DLD1 (cell line): ENCODE results near the gene HTR3B.
"Not testable (repeated sequence)": the region's sequence is repeated elsewhere in the genome, so short reads cannot be mapped to it uniquely, and the experiment has no call there.

Source experiments
- in situ Hi-C: cut with HindIII; loops from 2 replicates; pipeline ENCODE4 v1.10.0; 2017; ENCODE audit warnings: low sequenced_read_pairs

HTR3B gene, protein sequence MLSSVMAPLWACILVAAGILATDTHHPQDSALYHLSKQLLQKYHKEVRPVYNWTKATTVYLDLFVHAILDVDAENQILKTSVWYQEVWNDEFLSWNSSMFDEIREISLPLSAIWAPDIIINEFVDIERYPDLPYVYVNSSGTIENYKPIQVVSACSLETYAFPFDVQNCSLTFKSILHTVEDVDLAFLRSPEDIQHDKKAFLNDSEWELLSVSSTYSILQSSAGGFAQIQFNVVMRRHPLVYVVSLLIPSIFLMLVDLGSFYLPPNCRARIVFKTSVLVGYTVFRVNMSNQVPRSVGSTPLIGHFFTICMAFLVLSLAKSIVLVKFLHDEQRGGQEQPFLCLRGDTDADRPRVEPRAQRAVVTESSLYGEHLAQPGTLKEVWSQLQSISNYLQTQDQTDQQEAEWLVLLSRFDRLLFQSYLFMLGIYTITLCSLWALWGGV

DNA sequence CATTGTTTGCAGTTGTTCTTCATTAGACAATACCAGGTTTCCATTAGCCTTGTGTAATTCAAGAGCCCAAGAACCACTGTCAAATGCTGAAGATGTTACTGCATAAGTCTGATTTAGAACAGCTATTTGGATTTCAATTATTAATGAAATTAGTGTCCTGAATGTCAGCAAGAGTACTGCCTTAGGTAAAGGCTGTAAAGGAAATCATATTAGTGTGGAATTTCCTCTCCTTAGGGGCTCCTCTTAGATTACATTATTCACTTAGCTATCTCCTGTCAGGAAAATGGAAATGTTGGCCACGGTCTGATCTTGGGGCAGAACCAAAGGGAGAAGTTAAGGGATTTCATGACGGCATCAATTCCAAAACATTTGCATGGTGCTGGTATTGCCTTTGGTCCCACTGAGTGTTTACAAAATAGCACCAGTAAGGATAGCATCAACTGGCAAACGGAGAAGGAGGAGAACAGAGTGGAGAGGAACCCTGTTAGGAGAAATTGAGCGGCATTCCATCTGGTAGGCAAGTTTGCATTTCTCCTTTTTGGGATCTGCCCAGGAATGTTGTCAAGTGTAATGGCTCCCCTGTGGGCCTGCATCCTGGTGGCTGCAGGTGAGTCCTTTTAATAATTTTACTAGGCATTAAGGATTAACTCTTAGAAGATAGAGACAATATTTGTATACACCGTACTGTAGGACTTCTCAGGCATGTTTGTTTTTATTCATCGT, at the start of gene HTR3B:
Gene HTR3B, plus strand, starts transcription at position 418 of the 723 bp plus-strand sequence. Its CDS starts 138 bp downstream, at position 556.
- in situ Hi-C loops, result loop anchor here (5.0 kb wide), 1 partner anchor 53 kb away; no protein-coding TSS in a partner anchor

DNA sequence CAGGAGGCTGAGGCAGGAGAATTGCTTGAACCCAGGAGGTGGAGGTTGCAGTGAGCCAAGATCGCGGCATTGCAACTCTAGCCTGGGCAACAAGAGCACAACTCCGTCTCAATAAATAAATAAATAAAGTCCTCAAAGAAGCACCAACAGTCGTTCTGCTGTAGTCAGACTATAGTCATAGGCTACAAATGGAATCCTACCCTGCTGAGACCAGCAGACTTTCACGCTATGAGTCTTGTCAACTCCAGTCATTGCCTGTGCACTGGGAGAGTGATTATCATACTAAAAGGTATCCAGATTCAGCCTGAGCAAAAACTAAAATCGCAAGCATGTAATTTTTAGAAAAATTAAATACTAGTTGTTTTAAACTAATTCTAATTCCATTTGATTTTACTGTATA, 48.8 kb upstream of the HTR3B start:
- in situ Hi-C loops, result no loop called here

DNA sequence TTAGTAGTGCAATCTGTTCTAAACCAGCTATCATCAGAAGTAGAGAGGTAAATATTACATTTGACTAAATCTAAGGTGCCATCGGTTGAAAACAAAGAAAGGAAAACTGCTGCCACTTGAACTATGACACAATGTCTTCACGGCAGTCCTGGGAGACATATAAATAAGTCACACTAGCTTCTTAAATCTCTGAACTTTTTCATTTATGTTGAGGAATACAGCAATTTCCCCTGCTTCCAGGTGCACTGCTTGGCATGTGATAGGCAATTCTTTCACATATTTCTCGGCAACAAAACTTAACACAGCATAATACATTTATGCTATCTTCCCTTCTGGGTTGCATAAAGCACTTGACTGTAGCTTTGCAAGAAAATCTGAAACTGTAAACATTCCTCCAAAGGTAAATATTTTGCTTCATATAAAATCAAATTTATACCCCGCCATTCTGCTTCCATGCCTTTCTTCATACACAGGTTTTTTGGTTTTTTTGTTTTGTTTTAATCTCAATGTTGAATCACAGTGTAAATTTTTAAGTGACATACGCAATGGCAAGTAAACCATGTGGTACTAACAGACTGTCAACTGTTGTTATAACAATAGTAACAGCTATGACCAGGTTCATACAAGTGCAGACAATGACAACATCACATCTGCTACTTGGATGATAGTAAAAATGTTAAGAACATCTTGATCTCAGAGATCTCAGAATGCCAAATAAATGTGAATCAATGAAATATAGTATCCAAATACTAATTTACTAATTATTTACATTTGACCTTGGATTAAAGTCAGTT, 47.4 kb upstream of the HTR3B start:
- in situ Hi-C loops, result no loop called here

DNA sequence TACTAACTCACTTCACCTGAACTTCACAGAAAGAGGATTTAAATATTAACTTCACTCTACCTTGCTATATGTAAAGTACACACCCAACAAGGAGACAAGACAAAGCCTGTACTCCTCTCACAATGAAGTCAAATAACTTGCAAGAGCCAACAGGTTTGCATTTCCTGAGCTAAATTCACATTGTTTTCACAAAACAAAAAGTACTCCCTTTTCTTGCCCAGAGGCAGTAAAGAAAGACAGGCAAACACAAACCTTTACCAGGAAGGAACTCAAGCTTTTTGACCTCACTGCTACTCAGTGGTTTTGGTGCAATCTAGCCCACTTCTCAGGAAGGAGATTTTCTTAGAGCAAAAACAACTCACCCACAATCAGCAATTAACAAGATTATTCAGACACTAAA, 44.9 kb upstream of the HTR3B start:
- in situ Hi-C loops, result no loop called here

DNA sequence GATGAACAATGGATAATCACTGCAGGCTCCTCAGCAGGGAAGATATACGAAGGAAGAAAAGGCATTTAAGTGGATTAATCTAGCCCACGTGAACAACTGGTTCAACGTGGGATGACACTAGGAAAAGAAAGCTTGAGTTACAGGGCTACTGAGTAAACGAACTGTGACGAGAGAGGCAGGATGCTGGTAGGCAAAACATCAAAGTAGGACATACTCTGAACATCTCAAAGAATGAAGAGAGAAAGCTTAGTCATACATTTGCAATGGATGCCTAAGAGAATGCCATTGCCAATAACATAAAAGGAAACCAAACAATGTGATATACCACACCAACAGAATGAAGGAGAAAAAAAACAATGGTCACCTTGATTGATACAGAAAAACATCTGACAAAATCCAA, 42.2 kb upstream of the HTR3B start:
- in situ Hi-C loops, result no loop called here

DNA sequence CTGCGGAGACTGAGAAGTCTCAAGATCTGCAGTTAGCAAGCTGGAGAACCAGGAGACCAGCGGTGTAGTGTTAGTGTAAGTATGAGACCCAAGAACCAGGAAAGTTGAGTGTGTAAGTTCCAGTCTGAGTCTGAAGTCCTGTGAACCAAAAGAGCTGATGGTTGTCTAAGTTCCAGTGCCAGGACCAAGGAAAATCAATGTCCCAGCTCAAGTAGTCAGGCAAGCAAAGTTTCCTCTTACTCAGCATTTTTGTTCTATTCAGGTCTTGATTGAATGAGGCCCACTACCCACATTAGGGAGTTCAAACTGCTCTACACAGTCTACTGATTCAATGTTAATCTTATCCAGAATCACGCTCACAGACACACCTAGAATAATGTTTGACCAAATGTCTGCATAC, 40.2 kb upstream of the HTR3B start:
- in situ Hi-C loops, result no loop called here

DNA sequence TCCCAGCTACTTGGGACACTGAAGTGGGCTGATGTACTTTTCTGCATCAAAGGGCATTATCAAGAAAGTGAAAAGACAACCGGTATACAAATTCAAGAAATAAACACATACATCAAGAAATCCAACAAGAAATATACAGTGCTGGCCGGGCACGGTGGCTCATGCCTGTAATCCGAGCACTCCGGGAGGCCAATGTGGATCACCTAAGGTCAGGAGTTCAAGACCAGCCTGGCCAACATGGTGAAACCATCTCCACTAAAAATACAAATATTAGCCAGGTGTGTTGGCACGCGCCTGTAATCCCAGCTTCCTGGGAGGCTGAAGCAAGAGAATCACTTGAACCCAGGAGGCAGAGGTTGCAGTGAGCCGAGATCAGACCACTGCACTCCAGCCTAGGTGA, 38.7 kb upstream of the HTR3B start:
- in situ Hi-C loops, result no loop called here

DNA sequence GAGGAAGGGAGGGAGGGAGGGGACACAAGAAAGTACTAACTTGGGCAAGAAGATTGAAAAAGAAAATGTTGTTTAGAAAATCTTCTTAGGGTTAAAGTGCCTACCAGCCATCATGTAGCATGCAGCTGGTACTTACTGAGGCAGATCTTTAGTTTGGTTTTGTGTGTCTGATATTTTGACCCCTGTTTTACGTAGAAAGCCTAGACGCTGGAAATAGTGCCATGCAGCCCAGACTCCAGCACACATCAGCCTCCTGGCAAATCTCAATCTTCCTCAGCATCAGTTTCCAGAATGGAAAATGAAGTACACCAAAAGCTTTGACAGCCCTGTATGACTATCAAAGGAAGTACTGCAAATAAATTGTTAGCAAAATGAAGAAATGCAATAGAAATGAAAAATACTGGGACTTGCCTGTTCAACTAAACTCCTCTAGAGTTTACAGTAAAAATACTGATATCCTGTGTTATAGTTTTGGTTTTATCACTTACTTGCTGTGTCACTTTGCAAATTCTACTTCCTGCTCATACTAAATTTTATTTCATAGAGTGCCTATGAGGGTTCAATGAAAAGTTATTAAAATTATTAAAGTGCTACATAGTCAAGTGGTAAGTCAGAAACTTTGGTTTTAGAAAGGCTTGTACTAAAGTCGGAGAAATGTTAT, 36.6 kb upstream of the HTR3B start:
- in situ Hi-C loops, result no loop called here

DNA sequence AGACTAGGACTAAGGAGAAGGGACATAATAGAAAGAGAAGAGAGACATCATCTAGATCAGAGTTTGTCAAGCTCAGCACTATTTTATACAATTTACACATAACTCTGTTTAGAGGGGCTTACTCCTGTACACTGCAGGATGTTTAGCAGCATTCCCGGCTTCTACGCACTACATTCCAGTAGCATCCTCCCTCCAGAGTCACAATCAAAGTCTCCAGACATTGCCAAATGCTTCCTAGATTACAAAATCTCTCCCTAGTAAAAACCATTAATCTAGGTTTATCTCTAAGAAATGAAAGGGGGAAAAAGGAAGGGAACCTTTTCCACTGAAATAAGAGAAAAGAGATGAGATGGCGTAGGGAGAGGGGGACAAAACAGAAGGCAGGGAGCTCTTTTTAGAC, 33.3 kb upstream of the HTR3B start:
- in situ Hi-C loops, result no loop called here

DNA sequence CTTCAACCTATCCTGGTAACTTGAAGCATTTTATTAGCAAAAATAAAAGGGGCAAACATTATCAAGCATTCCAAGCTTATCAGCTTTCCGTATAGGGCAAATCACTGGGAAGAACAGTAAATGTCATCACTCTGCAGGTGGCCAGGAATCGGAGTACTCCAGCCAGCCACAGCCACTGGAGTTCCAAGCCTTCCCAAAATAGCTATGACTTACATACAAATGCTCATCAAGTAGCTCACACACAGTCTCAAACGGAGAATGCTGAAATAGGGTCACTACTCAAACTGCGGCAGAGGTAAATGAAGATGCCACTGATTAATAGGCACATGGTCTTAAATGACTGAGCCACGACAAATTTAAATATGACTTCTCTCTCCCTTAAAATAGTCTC, 31.4 kb upstream of the HTR3B start:
- in situ Hi-C loops, result no loop called here

DNA sequence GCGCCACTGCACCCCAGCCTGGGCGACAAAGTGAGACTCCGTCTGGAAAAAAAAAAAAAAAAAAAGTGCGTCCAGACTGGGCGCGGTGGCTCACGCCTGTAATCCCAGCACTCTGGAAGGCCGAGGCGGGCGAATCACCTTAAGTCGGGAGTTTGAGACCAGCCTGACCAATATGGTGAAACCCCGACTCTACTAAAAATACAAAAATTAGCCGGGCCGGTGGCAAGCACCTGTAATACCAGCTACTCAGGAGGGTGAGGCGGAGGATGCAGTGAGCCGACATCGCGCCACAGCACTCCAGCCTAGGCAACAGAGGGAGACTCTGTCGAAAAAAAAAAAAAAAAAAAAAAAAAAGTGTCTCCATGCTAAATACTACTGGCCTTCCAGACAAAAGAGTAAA, 30.5 kb upstream of the HTR3B start:
- in situ Hi-C loops, result no loop called here

DNA sequence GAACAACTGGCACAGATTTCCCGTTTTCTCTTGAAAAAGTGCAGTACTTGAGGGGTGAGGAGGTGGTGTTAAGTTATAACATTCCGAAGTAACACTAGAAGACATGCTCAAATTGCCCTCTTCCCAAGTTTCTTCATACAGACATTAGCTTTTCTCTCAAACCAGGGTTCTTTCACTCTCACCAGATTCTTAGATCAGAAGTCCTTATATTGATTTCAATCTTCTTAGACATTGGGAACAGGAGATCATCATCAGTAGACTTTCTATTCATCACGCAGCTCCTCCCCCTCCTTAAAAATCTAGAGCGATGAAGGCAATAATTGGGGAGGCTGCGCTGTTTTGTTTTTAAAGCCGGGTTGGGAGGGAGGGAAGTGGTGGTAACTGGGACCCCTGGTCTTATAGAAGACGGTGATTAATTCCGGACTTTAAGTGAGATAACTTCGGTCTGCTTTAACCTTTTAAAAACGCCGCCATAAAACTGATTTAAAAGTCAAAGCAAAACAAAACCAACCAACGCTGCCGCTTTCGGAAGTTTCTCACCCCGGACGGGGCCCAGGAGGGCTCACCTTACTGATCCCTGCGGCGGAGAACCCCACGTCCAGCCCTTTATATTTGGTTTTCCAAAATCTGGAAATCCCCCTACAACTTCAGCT, 29.9 kb upstream of the HTR3B start:
- in situ Hi-C loops, result no loop called here

DNA sequence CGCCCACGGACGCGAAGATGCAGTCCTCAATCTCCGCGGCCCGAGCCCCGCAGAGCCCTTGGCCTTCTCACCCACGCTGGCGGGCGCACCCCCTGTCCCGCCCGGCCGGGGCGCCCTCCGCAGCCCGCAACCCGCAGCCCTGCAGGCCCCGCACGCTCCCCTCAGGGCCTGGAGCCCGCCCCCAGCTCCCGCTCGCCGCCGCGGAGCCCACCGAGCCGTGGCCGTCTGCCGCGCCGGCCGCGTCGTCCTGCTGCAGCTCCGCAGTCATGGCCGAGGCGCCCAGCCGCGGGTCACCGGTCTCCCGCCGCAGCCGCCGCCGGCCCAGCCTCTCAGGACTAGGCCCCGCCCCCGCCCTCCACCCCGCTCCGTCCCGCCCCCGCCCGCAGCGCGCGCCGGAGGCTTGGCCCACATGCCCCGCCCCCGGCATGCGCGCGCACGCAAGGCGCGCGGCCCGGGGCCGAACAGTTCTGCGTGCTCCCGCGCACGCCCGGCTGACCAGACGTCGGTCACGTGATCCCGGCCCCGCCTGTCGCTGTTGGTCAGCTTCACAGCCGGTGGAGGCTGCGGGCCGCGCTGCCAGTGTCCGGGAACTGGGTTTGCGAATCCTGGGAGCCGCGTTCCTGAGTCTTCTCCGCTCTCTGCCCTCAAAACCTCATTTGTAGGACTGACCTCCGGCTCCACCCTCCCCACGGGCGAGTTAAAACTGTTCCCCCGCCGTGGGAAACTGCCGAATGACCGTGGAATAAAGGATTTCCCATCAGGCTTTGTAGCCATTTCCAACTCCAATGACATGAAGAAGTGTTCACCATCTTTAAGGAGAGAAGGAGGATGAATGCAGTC, 29.1 kb upstream of the HTR3B start, which contains the start of gene USP28:
Gene USP28, minus strand, starts transcription at position 339 of the 840 bp plus-strand sequence. Its CDS starts 71 bp downstream, at position 268.
- in situ Hi-C loops, result no loop called here

DNA sequence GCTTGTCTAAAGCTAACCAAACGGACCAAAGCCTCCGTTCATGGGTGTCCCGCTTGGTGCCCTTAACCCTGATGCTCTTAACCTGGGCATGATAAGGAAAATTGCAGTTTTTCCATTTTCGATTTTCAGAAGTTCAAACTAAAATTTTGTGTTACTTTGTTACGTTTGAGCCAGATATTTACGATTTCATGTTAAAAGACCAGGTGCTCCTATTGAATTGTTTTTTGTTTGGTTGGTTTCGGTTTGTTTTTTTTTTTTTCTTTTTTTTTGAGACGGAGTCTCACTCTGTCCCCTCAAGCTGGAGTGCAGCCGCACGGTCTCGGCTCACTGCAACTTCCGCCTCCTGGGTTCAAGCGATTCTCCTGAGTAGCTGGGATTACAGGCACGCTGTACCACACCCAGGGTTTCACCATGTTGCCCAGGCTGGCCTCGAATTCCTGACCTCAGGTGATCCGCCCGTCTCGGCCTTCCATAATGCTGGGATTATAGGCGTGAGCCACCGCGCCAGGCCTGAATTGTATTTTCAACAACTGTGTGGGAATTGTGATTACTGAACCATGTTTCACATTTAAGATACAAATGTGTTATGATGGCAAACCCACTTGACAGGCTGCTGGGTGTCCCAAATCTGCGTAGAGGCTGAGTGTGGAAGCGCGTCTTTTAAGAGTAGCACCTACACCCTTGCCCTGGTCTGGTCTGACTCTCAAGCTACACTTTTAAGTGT, 28.4 kb upstream of the HTR3B start:
- in situ Hi-C loops, result no loop called here

DNA sequence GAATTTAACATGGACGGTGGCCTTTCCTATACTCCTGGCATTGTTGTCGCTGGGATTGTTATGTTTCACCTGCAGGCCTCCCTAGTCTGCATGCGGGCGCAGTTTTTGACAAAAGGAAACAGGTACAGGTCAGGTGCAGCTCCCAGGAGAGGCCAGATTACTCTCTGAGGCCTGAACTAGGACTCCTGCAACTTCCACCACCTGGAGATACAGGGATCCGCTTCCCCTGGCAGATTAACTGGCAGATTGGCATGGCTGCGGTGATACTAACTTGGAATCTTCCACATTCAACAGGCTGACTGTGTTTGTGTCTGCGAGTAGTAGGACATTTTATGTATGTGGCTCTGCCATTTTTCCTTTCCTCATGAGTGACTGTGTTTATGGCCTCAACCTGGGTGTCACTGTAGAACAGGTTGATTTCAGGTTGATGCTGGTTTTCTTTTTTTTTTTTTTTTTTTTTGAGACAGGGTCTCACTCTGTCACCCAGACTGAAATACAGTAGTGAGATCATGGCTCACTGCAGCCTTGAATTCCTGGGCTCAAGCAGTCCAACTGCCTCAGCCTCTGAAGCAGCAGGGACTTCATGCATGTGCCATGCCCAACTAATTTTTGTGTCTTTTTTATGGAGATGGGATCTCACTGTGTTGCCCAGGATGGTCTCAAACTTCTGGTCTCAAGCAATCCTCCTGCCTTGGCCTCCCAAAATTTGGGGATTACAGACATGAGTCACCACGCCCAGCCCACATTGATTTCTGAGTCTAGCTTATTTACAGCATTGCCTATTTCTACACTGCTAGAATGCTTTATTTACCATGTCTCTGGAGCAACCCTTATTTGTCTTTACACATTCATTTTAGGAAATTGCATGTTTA, 27.6 kb upstream of the HTR3B start:
- in situ Hi-C loops, result no loop called here

DNA sequence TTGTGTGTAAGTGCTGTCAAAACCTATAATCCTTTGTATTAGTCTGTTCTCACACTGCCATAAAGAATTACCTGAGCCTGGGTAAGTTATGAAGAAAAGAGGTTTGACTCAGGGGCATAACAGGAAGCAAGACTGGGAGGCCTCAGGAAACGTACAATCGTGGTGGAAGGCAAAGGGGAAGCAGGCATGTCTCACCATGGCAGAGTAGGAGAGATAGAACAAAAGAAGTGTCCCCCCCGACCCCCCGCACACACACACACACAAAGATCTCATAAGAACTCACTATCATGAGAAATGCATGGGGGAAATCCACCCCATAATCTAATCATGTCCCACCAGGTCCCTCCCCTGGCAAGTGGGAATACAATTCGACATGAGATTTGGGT, 26.9 kb upstream of the HTR3B start:
- in situ Hi-C loops, result no loop called here

DNA sequence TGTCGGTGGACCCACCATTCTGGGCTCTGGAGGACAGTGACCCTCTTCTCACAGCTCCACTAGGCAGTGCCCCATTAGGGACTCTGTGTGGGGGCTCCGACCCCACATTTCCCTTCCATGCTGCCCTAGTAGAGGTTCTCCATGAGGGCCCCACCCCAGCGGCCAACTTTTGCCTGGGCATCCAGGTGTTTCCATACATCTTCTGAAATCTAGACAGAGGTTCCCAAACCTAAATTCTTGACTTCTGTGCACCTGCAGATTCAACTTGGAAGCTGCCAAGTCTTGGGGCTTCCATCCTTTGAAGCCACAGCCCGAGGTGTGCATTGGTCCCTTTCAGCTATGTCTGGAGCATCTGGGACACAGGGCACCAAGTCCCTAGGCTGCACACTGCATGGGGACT, 25.1 kb upstream of the HTR3B start:
- in situ Hi-C loops, result not testable (repeated sequence)

DNA sequence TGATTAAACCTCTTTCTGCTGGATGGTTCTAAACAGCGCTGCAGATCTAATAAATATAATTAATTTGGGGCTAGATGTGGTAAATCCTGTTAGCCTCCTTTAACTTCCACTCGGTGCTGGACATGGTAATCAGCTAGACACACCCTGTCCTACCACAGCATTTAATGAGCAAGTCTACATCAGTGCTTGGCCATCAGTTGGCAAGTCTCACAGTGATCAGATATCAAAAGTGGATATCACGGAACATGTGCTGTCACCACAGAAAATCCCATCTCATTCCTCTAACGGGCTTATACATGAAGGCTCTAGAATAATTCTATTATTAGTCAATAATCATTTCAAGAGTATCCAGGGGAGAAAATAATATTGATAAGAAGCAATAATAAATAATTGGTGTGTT, 23.6 kb upstream of the HTR3B start:
- in situ Hi-C loops, result no loop called here
